M059J (cell line): Measurements from ENCODE around the gene SLC16A11. TPM values are rescaled to one million over a fixed set of nuclear protein-coding genes. Genes with fewer than 3 reads are reported as not detected.
A peak's percentile ranks its signal among the peaks of the same experiment; 100 is the strongest.
"Not testable (repeated sequence)": the region's sequence is repeated elsewhere in the genome, so short reads cannot be mapped to it uniquely, and the experiment has no call there.

Experiments used
- DNase-seq: peaks from one replicate; pipeline ENCODE4 v3.0.0-alpha.2; 2012; ENCODE audit warnings: low read depth
- total RNA-seq: library from RNA; depleted of rRNA; stranded (reverse); fragments of >200 nt; shearing (Covaris generic); gene quantifications from 2 replicates; pipeline ENCODE4 v1.2.3, GENCODE V29; 2014

Gene SLC16A11
- total RNA-seq, 1 experiment from 2014 or later, result not detected

DNA sequence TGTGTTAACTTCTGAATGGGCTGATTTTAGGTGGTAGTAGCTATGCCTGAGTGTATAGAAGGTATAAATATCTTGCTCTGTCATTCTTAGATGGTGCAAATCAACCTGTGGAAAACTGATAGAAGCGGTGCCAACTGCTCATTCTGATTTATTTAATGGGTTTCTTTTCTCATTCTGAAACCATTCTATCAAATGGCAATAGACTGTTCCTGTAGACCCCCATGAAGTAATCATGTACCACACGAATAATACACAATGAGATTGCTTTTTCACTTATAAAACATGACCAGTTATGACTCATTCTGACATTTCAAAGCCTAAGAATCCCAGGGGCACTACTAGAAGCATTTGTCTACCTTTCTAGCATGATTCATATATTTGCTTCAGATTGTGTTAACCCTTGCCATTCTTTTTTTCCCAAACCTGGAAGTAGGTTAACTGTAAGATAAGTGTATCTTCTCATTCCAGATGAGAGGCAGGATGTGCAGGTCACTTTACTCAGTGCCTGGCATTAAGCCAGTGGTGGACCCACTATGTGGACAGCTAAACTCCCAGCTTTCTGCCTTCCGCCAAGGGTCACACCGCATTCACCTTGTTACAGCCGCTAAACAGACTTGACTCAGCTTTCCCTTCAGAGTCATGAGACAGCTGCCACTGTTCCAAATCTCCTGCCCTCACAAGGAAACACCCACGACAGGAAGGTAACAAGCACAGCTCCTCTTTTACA lies 16.4 kb upstream of the SLC16A11 start:
- DNase-seq, result peak; percentile 96

DNA sequence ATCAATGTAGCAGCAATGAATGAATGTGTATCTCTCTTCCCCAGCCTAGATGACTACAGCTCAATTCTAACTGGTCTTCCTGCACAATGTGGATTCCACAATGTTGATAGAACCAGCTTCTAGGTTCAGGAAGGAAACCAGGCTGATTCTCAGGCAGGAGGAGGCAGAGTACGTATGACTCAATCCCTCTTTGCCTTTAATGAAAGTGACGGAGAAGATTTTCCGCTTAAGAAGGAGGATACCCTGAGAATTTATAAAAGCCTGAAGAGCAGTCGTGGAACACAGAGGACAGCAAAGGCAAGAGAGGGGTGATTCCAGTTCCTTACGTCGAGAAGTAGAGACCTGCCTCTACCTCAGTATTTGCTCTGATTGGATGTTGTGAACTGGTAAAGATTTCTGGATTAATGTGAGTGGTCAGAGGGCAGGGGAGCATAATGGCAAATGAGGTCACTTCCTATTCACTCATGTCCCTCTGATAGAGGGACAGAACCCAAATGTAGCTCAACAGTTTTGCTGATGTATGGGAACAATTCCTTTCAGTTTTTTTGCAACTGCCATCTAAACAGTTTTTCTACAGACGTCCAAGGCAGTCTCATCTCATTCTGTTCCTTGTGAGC lies 15.0 kb upstream of the SLC16A11 start:
- DNase-seq, result peak; percentile 61

DNA sequence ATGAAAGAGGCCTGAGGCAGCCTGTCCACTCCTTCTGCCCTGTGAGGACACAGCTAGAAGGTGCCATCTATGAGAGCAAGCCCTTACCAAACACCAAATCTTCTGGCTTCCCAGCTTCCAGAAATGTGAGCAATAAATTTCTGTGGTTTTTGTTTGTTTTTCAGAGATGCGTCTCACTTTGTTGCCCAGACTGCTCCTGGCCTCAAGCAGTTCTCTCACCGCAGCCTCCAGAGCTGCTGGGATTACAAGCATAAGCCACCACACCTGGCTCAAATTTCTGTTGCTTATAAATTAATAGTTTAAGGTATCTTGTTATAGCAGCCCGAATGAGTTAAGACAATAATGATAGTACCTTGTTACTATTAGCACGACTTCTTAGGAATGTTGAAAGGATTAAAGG lies 12.5 kb upstream of the SLC16A11 start:
- peak; percentile 90 for DNase-seq

DNA sequence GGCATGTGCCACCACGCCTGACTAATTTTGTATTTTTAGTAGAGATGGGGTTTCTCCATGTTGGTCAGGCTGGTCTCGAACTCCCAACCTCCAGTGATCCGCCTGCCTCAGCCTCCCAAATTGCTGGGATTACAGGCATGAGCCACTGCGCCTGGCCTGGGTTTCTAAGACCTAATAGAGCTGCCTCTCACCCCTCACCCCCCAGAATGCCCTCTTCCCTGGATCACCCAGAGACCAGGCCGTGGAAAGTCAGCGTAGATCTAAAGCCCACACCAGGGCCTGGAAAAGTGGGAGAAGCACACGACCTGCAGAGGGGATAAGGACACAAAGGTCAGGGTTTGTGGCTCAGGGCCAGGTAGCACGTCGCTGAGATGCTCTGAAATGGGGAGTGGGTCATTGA lies 6.7 kb upstream of the SLC16A11 start:
- DNase-seq, result not testable (repeated sequence)

DNA sequence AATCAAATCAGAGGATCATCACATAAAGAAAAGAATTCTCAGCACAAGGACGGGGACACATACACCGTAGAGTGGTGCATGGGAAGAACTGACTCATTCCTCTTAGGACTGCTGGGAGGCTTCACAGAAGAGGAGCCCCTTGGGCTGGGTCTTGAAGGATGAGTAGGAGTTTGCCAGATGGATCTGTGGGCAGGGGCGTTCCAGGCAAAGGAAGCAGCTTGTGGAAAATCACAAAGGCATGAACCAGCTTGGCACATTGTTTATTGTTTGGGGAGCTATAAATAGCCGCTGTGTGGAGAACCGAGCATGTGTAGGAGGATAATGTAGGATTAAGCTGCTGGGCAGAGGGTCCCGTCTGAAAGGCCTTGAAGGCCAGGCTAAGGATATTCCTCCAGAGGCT lies 5.1 kb upstream of the SLC16A11 start:
- DNase-seq, result no peak

DNA sequence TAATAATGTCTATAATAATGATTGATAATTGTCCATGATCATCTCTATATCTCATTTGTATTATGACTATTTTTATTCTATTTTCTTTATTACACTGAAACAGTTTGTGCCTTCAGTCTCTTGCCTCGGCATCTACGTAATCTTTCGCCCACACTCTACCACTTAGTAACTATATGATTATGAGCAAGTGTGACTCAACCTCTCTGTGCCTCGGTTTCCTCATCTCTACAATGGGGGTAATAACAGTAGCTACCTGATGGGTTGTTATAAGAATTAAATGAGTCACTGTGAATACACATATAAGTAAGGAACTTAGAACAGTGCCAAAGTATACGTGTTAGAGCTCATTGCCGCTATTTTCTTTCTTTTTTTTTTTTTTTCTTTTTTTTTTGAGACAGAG lies 3.7 kb upstream of the SLC16A11 start:
- no peak for DNase-seq

DNA sequence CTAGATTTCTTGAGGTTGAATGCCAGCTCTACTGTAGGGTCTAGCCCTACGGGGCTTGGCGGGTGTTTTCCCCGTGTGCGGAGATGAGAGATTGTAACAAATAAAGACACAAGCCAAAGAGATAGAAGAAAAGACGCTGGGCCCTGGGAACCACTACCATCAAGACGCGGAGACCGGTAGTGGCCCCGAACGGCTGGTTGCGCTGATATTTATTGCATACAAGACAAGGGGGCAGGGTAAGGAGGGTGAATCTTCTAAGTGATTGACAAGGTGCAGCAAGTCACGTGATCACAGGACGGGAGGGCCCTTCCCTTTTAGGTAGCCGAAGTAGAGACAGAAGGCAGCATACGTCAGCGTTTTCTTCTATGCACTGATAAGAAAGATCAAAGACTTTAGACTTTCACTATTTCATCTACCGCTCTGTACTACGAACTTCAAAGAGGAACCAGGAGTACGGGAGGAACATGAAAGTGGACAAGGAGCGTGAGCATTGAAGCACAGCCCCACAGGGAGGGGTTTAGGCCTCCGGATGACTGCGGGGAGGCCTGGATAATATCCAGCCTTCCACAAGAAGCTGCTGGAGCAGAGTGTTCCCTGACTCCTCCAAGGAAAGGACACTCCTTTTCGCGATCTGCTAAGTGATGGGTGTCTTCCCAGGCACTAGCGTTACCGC lies 3.0 kb upstream of the SLC16A11 start:
- not testable (repeated sequence) for DNase-seq

DNA sequence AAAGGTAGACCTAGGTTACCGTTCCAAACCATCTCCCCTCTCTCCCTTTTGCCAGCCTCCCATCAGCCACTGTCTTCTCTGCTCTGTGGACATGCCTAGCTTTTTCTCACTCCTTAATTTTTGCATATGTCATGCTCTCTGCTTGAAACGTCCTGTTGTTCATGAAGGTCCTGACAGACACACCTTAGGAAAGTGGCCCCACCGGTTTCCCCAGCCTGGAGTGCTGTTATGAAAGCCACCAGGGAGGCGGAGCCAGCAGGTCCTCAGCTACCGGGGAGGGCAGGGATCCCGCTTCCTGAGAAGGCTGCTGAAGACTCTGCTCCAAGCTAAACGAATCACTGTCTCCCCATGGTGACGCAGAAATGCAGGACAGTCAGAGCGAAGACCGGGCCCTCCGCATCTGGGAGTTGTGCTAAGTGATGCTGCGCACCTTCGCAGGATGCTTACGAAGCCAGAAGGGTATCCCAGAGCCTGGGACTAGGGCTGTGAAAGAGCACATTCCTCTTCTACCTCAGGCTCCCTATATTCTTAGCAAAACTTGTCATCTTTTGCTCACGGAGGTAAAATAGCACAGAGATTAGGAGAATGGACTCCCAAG lies 2.3 kb upstream of the SLC16A11 start:
- DNase-seq, result no peak

DNA sequence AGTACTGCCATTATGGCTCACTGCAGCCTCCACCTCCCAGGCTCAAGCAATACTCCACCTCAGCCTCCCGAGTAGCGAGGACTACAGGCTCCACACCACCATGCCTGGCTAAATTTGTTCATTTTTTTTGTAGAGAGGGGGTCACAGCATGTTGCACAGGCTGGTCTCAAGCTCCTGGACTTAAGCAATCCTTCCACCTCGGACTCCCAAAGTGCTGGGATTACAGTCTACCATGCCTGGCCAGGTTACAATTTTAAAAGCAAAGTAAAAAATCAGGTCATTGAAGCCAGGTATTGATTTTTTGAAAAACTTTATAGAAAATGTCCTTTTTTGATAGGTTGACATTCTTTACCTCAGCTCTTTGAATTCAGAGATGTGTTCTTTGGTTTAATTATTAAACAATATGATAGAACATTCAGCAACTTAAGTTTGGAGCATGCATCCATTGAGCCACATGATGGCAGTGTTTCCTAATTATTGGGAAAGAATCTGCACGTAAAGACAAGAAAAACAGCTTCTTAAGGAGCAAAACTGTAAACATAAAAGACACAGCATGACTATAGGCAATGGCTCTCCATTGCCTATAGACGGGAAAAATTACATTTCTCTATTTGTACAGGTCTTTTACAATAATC lies 1.7 kb upstream of the SLC16A11 start:
- peak; percentile 70 for DNase-seq

DNA sequence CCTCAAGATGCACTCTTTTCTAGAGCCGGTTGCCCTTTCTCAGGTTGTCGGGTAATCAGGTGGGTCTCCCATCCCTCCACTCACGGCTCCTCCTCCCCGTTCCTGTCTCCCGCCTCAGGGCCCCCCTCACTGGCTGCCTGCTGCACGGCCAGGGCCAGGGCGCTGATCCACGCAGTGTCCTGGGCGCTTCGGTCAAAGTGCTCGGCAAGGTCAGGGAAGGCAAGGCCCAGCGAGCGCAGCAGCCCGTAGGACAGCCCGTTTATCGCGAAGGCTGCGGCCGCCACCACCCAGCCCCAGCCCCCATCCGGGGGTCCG lies 753 bp downstream of the SLC16A11 start:
- no peak for DNase-seq

DNA sequence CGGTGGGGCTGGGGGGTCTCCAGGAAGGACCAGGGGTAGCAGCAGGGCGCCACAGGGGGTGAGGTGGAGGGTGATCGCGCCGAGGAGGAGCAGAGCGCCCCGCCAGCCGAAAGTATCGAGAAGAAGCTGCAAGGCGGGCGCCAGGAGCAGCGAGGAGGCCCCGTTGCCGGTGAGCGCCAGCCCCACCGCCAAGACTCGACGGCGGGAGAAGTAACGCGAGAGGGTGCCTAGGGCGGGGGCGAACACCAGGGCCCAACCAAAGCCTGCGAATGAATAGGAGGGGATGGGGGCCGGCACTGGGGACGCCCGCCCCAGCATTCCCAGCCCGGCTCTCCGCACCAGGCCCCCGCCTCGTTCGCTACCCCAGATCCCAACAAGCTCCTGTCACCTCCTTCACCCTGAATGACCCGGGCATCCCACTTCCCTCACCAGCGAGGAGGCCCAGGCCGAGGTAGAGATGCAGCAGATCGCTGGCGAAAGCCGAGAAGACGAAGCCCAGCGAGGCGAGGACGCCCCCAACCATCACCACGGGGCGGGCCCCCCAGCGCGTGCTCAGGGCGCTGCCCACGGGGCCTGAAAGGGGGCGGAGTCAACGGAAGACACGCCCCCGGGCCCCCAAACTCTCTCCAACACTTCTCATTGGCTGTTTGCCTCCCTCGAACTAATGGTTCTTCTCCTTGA lies 1.3 kb downstream of the SLC16A11 start:
- DNase-seq, result no peak

DNA sequence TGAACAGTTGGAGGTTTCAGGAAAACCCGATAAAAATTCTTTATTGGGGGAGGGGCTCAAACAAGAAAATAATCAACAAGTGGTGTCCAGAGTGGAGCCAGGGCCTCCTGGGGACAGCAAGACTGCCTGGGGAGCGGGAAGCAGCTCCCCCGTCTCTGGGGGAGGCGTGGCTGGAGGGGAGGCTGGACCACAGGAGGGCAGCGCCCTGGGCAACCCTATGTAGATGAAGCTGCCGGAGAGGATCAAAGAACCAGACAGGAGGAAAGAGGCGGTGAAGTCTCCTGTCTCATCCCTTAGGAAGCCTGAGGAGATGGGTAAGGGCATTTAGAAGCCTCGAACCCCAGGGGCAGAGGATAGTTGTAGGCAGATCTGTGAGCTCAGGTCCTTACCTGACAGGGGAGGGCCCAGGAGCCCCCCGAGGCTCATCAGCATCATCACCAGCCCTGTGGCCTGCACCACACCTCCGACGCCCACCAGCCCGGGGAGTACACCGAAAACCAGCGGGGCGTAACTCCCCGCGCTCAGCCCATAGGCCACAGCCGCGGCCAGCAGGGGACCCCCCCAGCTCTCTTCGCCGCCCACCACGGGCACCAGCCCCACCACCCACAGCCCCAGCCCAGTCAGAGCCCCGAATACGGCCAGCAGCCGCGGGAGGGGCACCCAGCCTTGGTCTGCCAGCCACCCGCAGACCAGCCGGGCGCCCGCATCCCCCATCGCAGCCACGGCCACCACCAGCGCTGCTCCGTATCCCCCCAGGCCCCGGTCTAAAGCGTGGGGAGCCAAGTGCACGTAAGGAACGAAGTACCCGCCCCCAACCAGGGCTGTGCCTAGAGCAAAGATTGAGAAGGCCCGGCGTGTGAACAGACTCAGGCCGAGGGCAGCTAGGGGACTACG lies 2.0 kb downstream of the SLC16A11 start:
- DNase-seq, result no peak

DNA sequence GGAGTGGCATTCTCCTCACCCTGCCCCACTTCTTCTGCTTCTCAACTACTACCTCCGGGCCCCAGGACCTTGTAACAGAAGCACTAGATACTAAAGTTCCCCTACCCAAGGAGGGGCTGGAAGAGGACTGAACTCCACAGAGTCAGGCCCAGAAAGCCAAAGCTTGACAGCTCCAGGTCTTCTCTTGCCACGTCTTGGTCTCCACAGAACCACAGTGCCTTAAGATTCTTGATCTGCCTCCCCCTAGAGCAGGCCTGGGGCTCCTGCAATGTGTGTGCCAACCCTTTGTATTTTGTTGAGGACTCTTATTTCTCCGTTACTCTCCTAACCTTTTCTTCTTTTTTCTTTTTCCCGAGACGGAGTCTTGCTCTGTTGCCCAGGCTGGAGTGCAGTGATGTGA lies 4.1 kb downstream of the SLC16A11 start:
- DNase-seq, result no peak

DNA sequence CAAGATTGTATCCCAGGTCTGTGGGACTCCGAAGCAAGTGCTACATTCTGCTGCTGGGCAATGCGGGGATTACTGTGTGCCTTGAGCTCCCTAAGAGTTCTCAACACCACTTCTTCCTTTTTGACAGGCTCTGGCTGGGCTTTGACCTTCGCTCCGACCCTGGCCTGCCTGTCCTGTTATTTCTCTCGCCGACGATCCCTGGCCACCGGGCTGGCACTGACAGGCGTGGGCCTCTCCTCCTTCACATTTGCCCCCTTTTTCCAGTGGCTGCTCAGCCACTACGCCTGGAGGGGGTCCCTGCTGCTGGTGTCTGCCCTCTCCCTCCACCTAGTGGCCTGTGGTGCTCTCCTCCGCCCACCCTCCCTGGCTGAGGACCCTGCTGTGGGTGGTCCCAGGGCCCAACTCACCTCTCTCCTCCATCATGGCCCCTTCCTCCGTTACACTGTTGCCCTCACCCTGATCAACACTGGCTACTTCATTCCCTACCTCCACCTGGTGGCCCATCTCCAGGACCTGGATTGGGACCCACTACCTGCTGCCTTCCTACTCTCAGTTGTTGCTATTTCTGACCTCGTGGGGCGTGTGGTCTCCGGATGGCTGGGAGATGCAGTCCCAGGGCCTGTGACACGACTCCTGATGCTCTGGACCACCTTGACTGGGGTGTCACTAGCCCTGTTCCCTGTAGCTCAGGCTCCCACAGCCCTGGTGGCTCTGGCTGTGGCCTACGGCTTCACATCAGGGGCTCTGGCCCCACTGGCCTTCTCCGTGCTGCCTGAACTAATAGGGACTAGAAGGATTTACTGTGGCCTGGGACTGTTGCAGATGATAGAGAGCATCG lies 5.6 kb downstream of the SLC16A11 start:
- no peak for DNase-seq

DNA sequence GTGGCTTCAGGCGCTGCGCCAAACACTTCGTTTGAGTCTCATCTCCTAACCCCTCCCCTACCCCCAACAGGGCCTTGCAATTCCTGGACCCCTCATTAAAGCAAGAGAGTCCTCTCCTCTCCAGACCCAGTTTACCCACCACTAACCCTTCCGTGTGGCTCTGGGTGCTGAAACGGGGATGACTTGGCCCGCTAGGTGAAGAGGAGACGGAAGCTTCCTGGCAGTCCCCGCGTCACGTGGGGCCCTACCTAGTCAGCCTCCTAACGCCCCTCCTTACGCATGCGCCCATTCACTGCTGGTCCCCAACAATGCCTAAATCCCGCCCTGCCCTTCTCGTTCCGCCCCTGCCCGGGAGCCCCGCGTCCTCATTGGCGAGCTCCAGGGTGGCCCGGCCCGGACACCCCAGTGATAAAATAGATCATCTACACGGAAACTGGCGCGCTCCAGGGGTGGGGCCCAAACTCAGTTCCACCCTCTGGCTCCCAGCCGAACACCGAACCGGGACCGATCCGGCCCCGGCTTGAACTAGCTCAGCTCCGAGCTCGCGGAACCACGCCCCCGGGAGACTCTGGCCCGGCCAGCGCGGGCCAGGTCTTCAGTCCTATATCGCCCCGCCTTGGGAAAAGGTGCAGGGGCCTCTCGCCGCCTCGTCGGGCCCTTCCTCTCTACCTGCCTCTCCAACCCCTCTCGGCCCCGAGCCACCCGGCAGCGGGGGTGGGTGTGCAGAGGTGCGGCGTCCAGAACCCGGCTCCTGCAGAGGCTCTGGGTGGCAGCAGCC lies 8.1 kb downstream of the SLC16A11 start, which contains the start of gene SLC16A13:
Gene SLC16A13 (plus strand): TSS at position 425 of the 778 bp plus-strand sequence. CDS start 368 bp downstream, outside the sequence.
- peak; percentile 97 for DNase-seq

DNA sequence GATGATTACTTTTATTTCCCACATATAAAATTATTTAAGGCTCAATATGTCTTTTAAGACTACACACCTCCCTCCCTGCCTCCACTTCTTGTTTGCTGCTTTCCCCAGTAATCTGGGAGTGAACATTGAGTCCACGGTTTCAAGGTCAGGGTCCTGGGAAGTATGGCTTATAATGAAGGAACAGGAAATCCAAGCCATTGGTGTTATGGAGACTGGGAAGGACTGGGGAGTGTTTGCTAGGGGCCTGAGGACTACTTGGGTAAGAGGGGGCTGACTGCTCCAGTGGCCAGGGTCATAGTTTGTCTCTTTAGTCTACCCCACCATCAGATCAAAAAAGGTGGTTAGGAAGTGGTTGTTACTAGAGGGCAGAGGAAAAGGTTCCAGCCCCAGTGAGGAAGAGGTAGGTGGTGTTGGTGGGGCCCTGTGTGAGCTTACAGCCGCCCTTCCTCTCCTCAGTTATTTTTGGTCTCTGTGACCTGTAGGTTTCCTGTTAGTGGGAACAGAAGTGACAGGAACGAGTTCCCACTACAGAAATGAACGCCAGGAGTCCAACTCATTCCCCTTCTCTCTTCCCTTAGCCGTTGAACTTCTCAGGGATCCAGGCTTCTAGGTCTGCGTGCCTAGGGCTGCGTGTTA lies 8.8 kb downstream of the SLC16A11 start:
- no peak for DNase-seq

DNA sequence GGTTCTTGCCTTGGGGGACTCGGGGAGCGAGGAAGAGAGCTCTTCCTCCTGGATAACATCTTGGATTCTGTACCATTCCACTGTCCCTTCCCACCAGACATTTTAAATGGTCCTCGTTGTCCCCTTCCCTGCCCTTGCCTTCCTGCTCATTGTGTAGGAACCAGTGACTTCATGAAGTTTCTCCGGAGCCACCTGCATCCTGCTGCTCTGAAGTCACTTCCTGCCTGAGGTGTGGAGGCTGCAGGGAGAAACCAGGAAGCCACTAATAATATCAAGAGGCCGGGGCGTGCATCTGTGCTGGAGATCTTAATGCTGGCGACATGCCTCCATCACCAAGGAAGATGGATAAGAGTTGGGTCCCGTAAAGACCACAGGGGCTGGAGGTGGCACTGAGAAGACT lies 14.2 kb downstream of the SLC16A11 start:
- no peak for DNase-seq

DNA sequence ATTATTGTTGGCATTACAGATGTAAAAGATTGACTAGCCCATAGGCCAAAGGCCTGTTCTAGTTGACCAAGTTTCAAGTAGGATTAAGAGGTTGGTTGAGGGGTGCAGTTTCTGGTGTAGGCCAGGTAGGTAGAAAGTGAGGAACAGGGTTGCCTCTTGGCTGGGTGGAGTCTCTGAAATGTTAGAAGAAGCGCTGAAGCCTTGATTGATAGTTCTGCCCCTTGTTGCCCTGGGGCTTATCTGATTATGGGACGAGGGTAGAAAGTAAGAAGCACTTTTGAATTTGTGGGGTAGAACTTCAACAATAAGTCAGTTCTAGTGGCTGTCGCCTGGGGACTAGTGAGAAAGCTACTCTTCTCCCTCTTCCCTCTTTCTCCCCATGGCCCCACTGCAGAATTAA lies 14.8 kb downstream of the SLC16A11 start:
- DNase-seq, result no peak
